Measurements from ENCODE around the gene USP48.

DNA sequence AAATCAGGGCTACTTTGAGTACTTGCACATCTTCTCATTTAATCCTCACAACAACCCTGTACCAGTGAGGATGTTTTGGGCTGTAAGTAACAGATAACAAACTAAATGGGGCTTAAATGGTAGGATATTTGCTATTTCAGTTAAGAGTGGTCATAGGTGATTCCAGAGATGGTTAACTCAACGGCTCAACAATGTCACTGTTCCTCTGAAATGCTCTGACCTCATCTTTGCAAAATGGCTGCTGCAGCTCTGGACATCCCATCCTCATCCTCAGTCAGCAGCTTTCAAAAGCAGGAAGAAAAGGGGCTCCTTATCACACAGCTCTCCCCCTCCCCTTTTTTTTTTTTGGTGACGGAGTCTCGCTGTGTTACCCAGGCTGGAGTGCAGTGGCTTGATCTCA lies 30.6 kb upstream of the USP48 start:
- TF ChIP-seq, protein P1, sequence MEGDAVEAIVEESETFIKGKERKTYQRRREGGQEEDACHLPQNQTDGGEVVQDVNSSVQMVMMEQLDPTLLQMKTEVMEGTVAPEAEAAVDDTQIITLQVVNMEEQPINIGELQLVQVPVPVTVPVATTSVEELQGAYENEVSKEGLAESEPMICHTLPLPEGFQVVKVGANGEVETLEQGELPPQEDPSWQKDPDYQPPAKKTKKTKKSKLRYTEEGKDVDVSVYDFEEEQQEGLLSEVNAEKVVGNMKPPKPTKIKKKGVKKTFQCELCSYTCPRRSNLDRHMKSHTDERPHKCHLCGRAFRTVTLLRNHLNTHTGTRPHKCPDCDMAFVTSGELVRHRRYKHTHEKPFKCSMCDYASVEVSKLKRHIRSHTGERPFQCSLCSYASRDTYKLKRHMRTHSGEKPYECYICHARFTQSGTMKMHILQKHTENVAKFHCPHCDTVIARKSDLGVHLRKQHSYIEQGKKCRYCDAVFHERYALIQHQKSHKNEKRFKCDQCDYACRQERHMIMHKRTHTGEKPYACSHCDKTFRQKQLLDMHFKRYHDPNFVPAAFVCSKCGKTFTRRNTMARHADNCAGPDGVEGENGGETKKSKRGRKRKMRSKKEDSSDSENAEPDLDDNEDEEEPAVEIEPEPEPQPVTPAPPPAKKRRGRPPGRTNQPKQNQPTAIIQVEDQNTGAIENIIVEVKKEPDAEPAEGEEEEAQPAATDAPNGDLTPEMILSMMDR (IDR thresholded peaks at IDR 0.05), result no peak
- no peak for TF ChIP-seq POLR2A (IDR thresholded peaks at IDR 0.05)

All from Peyer's patch (tissue), 4 donors.